ENCODE data around the gene MIAT. TPM values are rescaled to one million over a fixed set of nuclear protein-coding genes. Genes with fewer than 3 reads are reported as not detected.

MIAT gene
- total and polyA plus RNA-seq, 2 of the 8 experiments (the other 6 are each of a cell fraction or from before 2014, with no cell fraction given), result 27.6 to 36.0 TPM

DNA sequence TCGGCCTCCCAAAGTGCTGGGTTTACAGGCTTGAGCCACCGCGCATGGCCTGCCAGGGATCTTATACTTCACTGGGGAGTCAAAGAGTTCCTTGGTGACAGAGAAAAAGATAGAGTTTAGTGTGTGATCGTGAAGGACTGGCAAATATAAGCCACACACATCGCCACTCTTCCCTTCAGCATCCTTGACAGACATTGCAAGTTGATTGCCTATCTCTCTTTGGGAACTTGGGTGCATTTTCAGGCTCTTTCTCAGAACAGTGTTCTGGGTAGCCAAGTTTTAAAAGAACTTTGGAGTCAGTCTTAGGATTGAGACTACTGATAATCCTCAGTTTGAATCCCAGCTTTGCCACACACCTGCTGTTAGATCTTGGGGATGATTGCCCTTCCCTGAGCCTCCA is 19.8 kb downstream of the MIAT start:
- 0 out of 8 replicates have a peak, but pooled peaks cover 0 to 2% (median 0%) of the 10 kb centered on the region in 4 experiments for H3K36me3 ChIP-seq (ENCODE audit: control insufficient read depth in 2 of 4, insufficient read depth in 4 of 4, low read length in 3 of 4)
- TF ChIP-seq MAFK (IDR thresholded peaks at IDR 0.05; ENCODE audit: low read depth, low read length) (no peak), FOSL1 (IDR thresholded peaks at IDR 0.05; ENCODE audit: insufficient read depth, low read depth, low read length) (no peak), POLR2A (IDR thresholded peaks at IDR 0.05; ENCODE audit: control extremely low read depth in 1 of 2, low read depth in 2 of 2, low read length in 2 of 2) (no peak)
- TF ChIP-seq, protein P1, sequence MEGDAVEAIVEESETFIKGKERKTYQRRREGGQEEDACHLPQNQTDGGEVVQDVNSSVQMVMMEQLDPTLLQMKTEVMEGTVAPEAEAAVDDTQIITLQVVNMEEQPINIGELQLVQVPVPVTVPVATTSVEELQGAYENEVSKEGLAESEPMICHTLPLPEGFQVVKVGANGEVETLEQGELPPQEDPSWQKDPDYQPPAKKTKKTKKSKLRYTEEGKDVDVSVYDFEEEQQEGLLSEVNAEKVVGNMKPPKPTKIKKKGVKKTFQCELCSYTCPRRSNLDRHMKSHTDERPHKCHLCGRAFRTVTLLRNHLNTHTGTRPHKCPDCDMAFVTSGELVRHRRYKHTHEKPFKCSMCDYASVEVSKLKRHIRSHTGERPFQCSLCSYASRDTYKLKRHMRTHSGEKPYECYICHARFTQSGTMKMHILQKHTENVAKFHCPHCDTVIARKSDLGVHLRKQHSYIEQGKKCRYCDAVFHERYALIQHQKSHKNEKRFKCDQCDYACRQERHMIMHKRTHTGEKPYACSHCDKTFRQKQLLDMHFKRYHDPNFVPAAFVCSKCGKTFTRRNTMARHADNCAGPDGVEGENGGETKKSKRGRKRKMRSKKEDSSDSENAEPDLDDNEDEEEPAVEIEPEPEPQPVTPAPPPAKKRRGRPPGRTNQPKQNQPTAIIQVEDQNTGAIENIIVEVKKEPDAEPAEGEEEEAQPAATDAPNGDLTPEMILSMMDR (IDR thresholded peaks at IDR 0.05; ENCODE audit: control extremely low read depth in 1 of 3, insufficient read depth in 1 of 3, low read depth in 1 of 3, low read length in 3 of 3), result no peak
- no peak overlapping the region for H2BK12ac ChIP-seq (ENCODE audit: low read depth, low read length)
- H3K18ac ChIP-seq (ENCODE audit: extremely low read depth, low read length), result no peak overlapping the region
- ChIA-PET POLR2A (ENCODE audit: partially characterized antibody) (interaction anchor here (1.1 to 1.3 kb wide), 3 partner anchors 8 to 30 kb away, joined by 3 to 5 read pairs (median 3); no protein-coding TSS in a partner anchor), CTCF (ENCODE audit: partially characterized antibody) (interaction anchor here (0.7 to 3.6 kb wide), 7 partner anchors 9 to 283 kb away, joined by 3 to 18 read pairs (median 4); no protein-coding TSS in a partner anchor)
- no peak overlapping the region for H2AFZ ChIP-seq (ENCODE audit: low read length)
- H3K27ac ChIP-seq (ENCODE audit: low read depth, low read length), result no peak overlapping the region
- H3K27me3 ChIP-seq (replicated peaks in 1 of 4; ENCODE audit: control insufficient read depth in 3 of 4, extremely low read depth in 1 of 4, insufficient read depth in 3 of 4, low read length in 3 of 4), result no peaks in the 10 kb centered on the region
- peaks cover 5% of the 10 kb centered on the region for H3K79me1 ChIP-seq (ENCODE audit: low read depth, low read length)
- H3K79me2 ChIP-seq (ENCODE audit: control insufficient read depth in 1 of 2, insufficient read depth in 2 of 2, low read length in 2 of 2), result peaks cover 0 to 8% of the 10 kb centered on the region in 2 experiments; a peak in 2 of 4 replicates
- no peak overlapping the region for H3K9ac ChIP-seq (replicated peaks in 1 of 4; ENCODE audit: extremely low read depth in 1 of 4, low read depth in 3 of 4, low read length in 3 of 4)
- H4K8ac ChIP-seq (ENCODE audit: extremely low read depth, insufficient read depth, low read length), result no peak overlapping the region; the same call in 1 of the 2 replicates
- no peaks in the 10 kb centered on the region; a peak in 1 of 4 replicates for H3K9me3 ChIP-seq (ENCODE audit: insufficient read depth in 2 of 2, low read depth in 1 of 2, low read length in 1 of 2)
- WGBS, 2 experiments (ENCODE audit: extremely low coverage in 1 of 2, insufficient coverage in 1 of 2, insufficient read length in 1 of 2, insufficient replicate concordance in 2 of 2, low coverage in 1 of 2, low lambda C conversion rate in 2 of 2, missing lambda C conversion rate in 1 of 2), result 91% methylated on average over 5 of the region's 5 CpGs; no CpG with 5 or more reads in 1 of the 2 experiments
- H3K4me3 ChIP-seq (ENCODE audit: extremely low read depth in 1 of 4, insufficient read depth in 2 of 4, low read depth in 3 of 4, low read length in 4 of 4), result no peak overlapping the region
- H4K5ac ChIP-seq (ENCODE audit: insufficient read length, low read depth, low read length), result no peak overlapping the region
- DNase-seq (ENCODE audit: low read depth in 1 of 2, low spot score in 2 of 2) (no peak), FAIRE-seq (no peak)
- no peak overlapping the region for H3K23ac ChIP-seq (ENCODE audit: insufficient read length)
- no peak overlapping the region for H2BK120ac ChIP-seq (replicated peaks; ENCODE audit: low read depth, low read length)
- H3K4ac ChIP-seq (replicated peaks; ENCODE audit: insufficient read length, low read depth, low read length), result no peak overlapping the region
- peak overlapping the region; percentile 18 for H4K91ac ChIP-seq (replicated peaks; ENCODE audit: insufficient read length, low read length)
- H2BK20ac ChIP-seq (ENCODE audit: low read length), result no peak overlapping the region; the same call in 1 of the 2 replicates
- no peak overlapping the region for H3K56ac ChIP-seq (replicated peaks; ENCODE audit: insufficient read length, low read depth, low read length)
- H4K20me1 ChIP-seq (replicated peaks in 1 of 2; ENCODE audit: control insufficient read depth in 1 of 2, insufficient read depth in 2 of 2, low read length in 2 of 2), result no peaks in the 10 kb centered on the region
- H3K4me1 ChIP-seq (replicated peaks in 1 of 4; ENCODE audit: control insufficient read depth in 3 of 4, insufficient read depth in 4 of 4, low read length in 3 of 4), result peaks cover 7 to 19% (median 16%) of the 10 kb centered on the region in 4 experiments
- no peak overlapping the region for H3K14ac ChIP-seq (ENCODE audit: insufficient read length)
- peaks cover 11% of the 10 kb centered on the region for H3K23me2 ChIP-seq (ENCODE audit: low read depth, low read length)
- H2BK15ac ChIP-seq (ENCODE audit: low read length), result no peak overlapping the region
- no peak overlapping the region for H3K4me2 ChIP-seq (ENCODE audit: insufficient read depth in 1 of 2, low read depth in 2 of 2, low read length in 2 of 2)
- H2BK5ac ChIP-seq (ENCODE audit: low read depth, low read length), result no peak overlapping the region
- H2AK5ac ChIP-seq (ENCODE audit: low read depth, low read length), result no peak overlapping the region

Measured in H1 (cell line).